HuH-7 (cell line): ENCODE measurements around the gene CACNB2.

Source experiments
- DNase-seq: peaks from one replicate; pipeline ENCODE4 v3.0.0; 2011; ENCODE audit warnings: low spot score

The CACNB2 gene

DNA sequence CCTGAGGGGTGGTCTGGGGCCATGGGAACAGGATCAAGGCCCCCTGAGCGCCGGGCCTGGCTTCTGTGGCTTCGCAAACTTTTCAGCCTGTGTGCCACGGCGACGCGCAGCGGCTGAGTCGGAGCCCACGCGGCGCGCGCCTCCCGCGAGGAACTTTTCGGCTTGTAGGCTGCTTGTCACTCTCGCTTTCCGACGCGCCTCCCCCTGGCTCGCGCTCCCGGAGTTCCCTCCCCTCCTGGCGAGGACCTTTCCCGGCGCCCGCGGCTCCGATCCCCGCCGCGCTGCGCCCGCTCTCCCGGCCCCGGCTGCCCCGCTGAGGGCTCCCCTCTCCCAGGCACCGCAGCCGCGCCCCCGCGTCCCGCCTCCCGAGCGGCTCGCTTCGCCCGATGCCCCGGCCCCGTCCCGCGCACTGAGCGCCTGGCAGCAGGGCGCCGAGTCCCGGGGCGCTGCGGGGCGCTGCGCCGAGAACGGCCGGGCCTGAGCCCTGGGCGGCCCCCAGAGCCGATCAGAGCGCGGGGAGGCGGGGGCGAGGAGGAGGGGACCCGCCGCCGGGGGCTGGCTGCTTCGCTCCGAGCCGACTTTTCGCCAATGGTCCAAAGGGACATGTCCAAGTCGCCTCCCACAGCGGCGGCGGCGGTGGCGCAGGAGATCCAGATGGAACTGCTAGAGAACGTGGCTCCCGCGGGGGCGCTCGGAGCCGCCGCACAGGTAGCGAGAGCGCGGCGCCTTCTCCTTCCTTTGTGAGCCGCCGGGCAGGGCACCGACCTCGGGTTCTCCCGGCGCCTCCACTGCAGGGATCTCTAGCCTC, at the start of gene CACNB2:
CACNB2 (plus strand) TSS at position 276 of the 808 bp plus-strand sequence.
- DNase-seq, result no peak

DNA sequence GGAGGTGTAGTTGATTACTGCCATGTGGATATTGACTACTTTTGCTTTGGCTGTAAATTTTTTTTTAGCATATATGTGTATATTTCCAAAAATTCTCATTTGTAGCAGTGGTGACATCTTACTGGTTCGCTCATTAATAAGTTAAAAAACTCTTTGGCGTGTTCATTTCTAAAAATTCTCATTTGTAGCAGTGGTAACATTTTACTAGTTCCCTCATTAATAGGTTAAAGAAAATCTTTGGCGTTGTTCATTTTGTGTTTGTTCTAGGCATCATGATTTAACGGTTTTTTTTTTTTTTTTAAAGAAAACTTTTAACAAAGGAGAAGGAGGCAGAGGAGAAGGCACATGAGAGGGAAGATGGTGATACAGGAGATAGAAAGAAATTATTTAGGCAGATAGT, 45.9 kb upstream of the CACNB2 start:
- no peak for DNase-seq

DNA sequence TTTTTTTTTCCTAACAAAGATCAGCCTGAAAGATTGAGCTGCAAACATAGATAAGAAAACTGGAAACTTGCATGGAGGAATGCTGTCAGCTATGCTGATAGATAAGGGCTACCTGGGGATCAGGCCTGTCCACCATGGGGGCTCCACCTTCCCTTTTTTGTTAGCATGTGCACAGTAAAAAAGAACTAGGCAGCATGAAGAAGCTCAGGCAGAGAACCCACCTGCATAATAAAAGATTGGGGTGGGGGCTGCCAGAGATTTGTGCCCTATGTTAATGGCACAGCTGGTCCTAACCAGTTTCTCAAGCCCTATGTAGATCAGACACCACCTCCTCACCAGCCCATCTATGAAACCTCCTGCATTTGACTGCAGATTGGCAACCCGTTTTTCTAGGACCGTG, 45.4 kb upstream of the CACNB2 start:
- no peak for DNase-seq

DNA sequence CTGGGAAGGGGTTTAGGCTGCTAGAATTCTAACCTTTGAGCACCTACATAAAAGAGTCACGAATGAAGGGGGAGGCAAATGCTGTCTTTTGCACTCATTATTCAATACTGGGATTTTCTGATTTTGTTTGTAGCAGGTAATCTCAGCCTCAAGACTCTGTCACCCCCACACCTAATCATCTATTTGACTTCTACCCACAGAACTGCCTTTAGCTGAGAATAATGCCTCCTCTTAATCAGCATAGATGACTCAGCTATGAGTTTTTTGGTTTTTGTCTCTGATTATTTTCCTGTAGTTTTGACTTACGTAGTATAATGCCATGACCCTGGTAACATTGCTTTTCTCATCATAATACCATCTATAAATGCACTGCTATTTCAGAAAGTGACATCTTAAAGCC, 42.7 kb upstream of the CACNB2 start:
- no peak for DNase-seq

DNA sequence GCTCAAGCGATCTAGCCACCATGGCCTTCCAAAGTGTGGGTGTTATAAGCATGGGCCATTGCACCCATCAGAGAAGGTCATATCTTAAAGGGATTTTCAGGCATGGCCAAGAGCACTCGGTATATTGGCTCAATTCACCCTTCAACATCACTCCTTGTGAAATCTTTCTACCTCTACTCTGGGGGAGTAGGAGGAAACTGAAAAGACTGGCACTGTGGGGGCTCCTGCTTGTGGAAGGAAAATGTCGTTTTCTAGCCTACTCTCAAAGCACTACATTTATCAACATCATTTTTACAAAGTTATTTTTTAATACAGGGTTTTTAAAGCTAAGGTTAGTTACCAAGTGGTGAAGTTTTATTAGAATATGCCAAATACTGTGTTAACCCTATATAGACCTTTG, 42.0 kb upstream of the CACNB2 start:
- DNase-seq, result no peak

- DNase-seq, result no peak
Observed at GRCh38 chr10:18099415-18099814, 40.8 kb upstream of the CACNB2 start.

- DNase-seq, result no peak
Observed at GRCh38 chr10:18100669-18101068, 39.6 kb upstream of the CACNB2 start.

DNA sequence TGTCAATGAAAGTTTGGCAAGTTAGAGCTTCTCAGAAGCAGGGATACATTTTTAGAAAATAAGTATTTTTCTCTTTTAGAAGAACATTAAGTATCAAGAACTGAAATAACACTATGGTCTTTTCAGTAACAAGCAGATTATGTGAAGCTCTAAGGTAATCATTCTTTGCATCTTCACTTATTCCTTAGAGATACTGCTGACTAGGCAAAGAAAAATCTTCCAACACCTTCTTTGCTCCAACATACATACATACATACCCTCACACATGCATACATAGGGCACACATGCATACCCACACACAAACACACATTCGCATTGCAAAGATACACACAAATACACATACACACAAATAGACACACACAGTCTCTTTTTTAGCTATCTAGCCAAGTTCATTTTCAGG, 37.8 kb upstream of the CACNB2 start:
- DNase-seq, result no peak

GRCh38 chr10:18104223-18104872, 35.9 kb upstream of the CACNB2 start:
- peak; percentile 26 for DNase-seq

GRCh38 chr10:18109341-18109870, 30.8 kb upstream of the CACNB2 start:
- no peak for DNase-seq

DNA sequence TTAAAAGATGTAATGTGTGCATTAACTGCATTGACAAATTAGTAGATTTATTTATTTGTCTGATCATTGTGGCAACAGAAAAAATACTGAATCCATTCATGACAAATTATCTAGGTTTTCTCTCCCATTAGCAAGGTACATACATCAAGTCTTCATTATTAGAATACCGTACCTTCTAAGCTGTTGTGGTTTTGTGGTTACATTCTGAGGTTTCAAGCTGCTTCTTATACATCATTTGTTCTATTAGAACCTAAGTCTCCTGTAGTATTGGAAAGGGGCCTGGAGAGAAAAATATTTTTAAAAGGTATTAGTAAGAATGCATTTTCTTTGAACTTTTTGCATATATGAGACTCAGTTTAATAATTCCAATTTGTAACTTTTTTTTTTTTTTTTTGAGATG, 26.3 kb upstream of the CACNB2 start:
- DNase-seq, result no peak

DNA sequence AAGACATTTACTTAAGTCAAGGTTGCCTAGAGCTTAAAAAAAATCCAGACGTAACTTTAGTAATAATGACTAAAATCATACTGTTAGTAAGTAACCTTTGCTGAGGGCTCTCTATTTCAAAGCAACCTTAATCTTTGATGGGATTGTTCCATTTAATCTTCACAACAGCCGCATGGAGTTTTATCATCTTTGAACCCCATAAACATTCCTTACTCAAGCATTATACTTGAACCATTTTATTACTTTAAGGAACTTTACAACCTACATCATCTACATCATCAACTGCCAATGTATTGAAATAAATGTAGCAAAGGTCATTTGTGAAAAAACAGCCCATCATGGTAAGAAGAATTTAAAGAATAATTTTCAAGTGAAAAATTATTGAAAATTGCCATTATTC, 22.9 kb upstream of the CACNB2 start:
- no peak for DNase-seq

- DNase-seq, result no peak
Observed at GRCh38 chr10:18122753-18123152, 17.5 kb upstream of the CACNB2 start.

- DNase-seq, result no peak
Observed at GRCh38 chr10:18133046-18133445, 7.2 kb upstream of the CACNB2 start.

DNA sequence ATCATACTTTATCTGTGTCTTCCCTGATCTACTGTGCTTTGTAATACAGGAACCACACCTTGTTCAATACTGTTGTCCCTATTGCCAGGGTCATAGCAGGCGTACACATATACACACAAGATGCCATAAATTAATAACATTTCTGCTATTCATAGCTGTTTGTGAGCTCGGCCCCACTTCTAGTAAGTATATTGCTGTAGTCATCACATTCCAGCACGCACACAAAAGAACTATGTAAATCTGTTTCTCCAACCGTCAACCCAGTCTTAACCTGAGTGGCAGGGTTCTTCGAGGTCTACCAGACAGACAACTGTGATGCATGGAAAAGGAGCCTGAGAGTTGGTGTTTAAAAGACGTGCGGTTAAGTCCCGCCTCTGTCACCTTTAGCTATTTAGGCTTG, 5.7 kb upstream of the CACNB2 start:
- no peak for DNase-seq

DNA sequence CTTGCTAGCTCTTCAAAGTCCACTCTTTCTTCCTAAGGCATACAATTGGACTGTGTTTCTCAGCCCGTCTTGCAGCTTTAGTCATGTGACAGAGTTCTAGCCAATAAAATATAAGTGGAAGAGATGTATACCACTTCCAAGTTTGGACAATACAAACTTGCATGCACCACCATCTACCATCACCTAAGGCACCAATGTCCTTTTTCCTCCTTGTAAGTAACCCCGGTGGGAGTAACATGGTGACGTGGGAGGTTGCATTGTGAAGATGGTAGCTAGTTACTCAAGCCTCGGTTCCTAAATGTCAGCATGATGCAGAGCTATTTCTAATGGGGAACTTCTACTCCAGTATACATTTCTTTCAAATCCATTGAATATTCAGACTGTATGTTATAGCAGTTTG, 5.3 kb upstream of the CACNB2 start:
- no peak for DNase-seq

- no peak for DNase-seq
Observed at GRCh38 chr10:18136073-18136791, 4.0 kb upstream of the CACNB2 start.

GRCh38 chr10:18137111-18137510, 3.1 kb upstream of the CACNB2 start:
- no peak for DNase-seq

- DNase-seq, result no peak
Observed at GRCh38 chr10:18140957-18141845, 977 bp downstream of the CACNB2 start.

- DNase-seq, result no peak
Observed at GRCh38 chr10:18142151-18142550, 1.9 kb downstream of the CACNB2 start.

GRCh38 chr10:18144396-18144795, 4.2 kb downstream of the CACNB2 start:
- DNase-seq, result no peak

GRCh38 chr10:18144928-18145327, 4.7 kb downstream of the CACNB2 start:
- no peak for DNase-seq
